K562 (cell line): ENCODE results near the gene NFATC1. TPM values are rescaled to one million over a fixed set of nuclear protein-coding genes. Genes with fewer than 3 reads are reported as not detected.

Experiments used
- E2F8 ChIP-seq: fragments of 450-650 bp; IDR thresholded peaks from 2 replicates; pipeline ENCODE4 v1.7.1; 2018; ENCODE audit warnings: mild to moderate bottlenecking, low read depth; ENCODE audit not compliant: partially characterized antibody
- ZNF609 ChIP-seq: sonication (generic); formaldehyde crosslinking; IDR thresholded peaks from 2 replicates; pipeline ENCODE4 v1.8.1; 2023; ENCODE audit warnings: missing genetic modification reagents, mild to moderate bottlenecking, borderline replicate concordance
- polyA plus RNA-seq, 8 experiments: library from polyadenylated mRNA; depleted of rRNA in 4 of 8; stranded (reverse) in 5 of 8; unstranded in 3 of 8; fragments of >200 nt; fragmentation: Nextera tagmentation in 2 of 8; fragmentation: Illumina TruSeq in 1 of 8; extraction: Ambion mirVana in 2 of 8; extraction: Trizol in 1 of 8; gene quantifications; 2 replicates each; pipeline versions ENCODE4 v1.2.1 to v1.2.3, GENCODE V29; 2011 to 2014; ENCODE audit warnings: inconsistent platforms in 1 of 8, missing spikeins in 1 of 8
- total RNA-seq, 7 experiments: library from RNA; depleted of rRNA in 6 of 7; stranded (reverse); fragments of >200 nt in 6 of 7; fragmentation: Illumina TruSeq in 2 of 7; extraction: Trizol in 2 of 7; gene quantifications; 2 replicates each; pipeline versions ENCODE4 v1.2.1 to v1.2.3, GENCODE V29; 2011 to 2021; ENCODE audit warnings: low replicate concordance in 1 of 7

NFATC1 gene
- total and polyA plus RNA-seq, 9 of the 15 experiments (the other 6 are each of a cell fraction or from before 2014, with no cell fraction given) = 1.1 to 16.4 (median 2.5) TPM

GRCh38 chr18:79356435-79356834 lies 39.3 kb upstream of the NFATC1 start (continued):
- TF ChIP-seq ZNF609 (CRISPR knock-in tag) = no peak
- no peak for TF ChIP-seq E2F8
